ENCODE results near the gene CRACDL.

DNA sequence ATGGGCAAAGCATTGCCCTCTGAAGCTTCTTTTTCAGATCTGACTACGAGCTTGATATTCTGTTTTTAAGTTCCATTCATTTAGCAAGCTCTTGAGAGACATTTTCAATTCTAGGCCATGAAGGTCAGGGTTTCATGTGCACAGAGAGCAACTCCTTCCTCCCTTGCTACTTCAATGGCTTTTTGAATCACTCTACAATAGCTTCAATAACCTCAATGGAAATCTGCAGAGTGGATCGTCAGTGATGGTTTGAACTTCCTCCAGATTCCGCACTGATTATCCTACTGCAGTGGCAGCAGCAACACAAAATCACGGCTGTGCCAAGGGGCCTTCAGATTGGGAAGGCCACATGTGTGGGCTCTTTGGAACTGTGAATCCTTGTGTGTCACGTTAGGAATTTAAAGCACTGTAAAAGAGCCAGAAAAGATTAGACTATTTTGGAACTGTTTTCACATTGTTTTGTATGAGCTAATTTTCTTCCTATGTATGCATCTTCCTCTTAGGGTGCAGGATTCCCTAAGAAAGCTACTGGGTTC, 116.7 kb downstream of the CRACDL start:
- no peak for TF ChIP-seq PPARA (CRISPR knock-in tag; IDR thresholded peaks at IDR 0.05; ENCODE audit: borderline replicate concordance)
- no peak for TF ChIP-seq PATZ1 (CRISPR knock-in tag; IDR thresholded peaks at IDR 0.05; ENCODE audit: borderline replicate concordance)
- no peak for TF ChIP-seq TOX (CRISPR knock-in tag; IDR thresholded peaks at IDR 0.05; ENCODE audit: borderline replicate concordance)
- TF ChIP-seq RARB (CRISPR knock-in tag; IDR thresholded peaks at IDR 0.05) = no peak
- no peak for TF ChIP-seq ESRRG (CRISPR knock-in tag; IDR thresholded peaks at IDR 0.05)
- no peak for TF ChIP-seq ZNF8 (CRISPR knock-in tag; IDR thresholded peaks at IDR 0.05)
- TF ChIP-seq GLIS3 (CRISPR knock-in tag; IDR thresholded peaks at IDR 0.05) = no peak
- TF ChIP-seq ZFP30 (CRISPR knock-in tag; IDR thresholded peaks at IDR 0.05) = no peak
- TF ChIP-seq, protein P1, sequence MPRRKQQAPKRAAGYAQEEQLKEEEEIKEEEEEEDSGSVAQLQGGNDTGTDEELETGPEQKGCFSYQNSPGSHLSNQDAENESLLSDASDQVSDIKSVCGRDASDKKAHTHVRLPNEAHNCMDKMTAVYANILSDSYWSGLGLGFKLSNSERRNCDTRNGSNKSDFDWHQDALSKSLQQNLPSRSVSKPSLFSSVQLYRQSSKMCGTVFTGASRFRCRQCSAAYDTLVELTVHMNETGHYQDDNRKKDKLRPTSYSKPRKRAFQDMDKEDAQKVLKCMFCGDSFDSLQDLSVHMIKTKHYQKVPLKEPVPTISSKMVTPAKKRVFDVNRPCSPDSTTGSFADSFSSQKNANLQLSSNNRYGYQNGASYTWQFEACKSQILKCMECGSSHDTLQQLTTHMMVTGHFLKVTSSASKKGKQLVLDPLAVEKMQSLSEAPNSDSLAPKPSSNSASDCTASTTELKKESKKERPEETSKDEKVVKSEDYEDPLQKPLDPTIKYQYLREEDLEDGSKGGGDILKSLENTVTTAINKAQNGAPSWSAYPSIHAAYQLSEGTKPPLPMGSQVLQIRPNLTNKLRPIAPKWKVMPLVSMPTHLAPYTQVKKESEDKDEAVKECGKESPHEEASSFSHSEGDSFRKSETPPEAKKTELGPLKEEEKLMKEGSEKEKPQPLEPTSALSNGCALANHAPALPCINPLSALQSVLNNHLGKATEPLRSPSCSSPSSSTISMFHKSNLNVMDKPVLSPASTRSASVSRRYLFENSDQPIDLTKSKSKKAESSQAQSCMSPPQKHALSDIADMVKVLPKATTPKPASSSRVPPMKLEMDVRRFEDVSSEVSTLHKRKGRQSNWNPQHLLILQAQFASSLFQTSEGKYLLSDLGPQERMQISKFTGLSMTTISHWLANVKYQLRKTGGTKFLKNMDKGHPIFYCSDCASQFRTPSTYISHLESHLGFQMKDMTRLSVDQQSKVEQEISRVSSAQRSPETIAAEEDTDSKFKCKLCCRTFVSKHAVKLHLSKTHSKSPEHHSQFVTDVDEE (CRISPR knock-in tag; IDR thresholded peaks at IDR 0.05) = no peak
- TF ChIP-seq CSDC2 (CRISPR knock-in tag; IDR thresholded peaks at IDR 0.05) = no peak
- no peak for TF ChIP-seq ARNTL (CRISPR knock-in tag; IDR thresholded peaks at IDR 0.05; ENCODE audit: borderline replicate concordance, low read depth)

Measured in SK-N-SH treated with all-trans-retinoic acid at 6 μM for 48 hours (cell line).